ENCODE data around the gene METTL13. TPM values are rescaled to one million over a fixed set of nuclear protein-coding genes. Genes with fewer than 3 reads are reported as not detected.

METTL13 gene
- total and polyA plus RNA-seq, 2 of the 4 experiments (the other 2 are of a cell fraction) = 25.1 to 26.3 TPM

GRCh38 chr1:171753182-171753581 lies 28.3 kb upstream of the METTL13 start:
- BruUV-seq (replicated peaks) = no TSS peak
- Histone ChIP-seq H4K91ac (ENCODE audit: insufficient read depth, low read depth, low read length) (no peak overlapping the region; the same call in 1 of the 2 replicates), H2AFZ (replicated peaks; ENCODE audit: low read length, poor library complexity) (no peak overlapping the region), H4K8ac (ENCODE audit: low read depth in 2 of 2, low read length in 2 of 2) (peak overlapping the region in 1 of 2 experiments; percentile 27; a peak in 2 of 4 replicates), H3K27ac (ENCODE audit: insufficient read depth, low read length) (peak overlapping the region; percentile 72; the same call in 1 of the 2 replicates), H2BK15ac (ENCODE audit: low read depth, low read length) (0 out of 3 replicates have a peak overlapping the region, but pooled peaks have one; percentile 67), H3K23ac (ENCODE audit: low read depth, low read length) (no peak overlapping the region), H4K20me1 (ENCODE audit: insufficient read depth, low read length) (no peaks in the 10 kb centered on the region), H3K9me1 (ENCODE audit: insufficient read depth, low read length) (peaks cover 8% of the 10 kb centered on the region), H3K4ac (ENCODE audit: low read depth, low read length) (peak overlapping the region; percentile 64; the same call in 1 of the 2 replicates), H2BK20ac (ENCODE audit: low read depth, low read length) (0 out of 2 replicates have a peak overlapping the region, but pooled peaks have one; percentile 50), H3K79me1 (ENCODE audit: low read depth in 1 of 2, low read length in 2 of 2) (no peaks in the 10 kb centered on the region), H4K5ac (ENCODE audit: low read depth, low read length) (peak overlapping the region; percentile 58; the same call in 1 of the 2 replicates), H3K18ac (ENCODE audit: low read depth, low read length) (peak overlapping the region; percentile 65), H3K36me3 (ENCODE audit: control insufficient read depth, insufficient read depth, low read length) (no peaks in the 10 kb centered on the region), H3K27me3 (ENCODE audit: control insufficient read depth, insufficient read depth, low read length) (no peaks in the 10 kb centered on the region), H3K9me3 (ENCODE audit: control insufficient read depth, insufficient read depth, low read length) (peaks cover 8% of the 10 kb centered on the region), H3K4me2 (ENCODE audit: low read depth, low read length) (no peak overlapping the region), H3K9ac (ENCODE audit: low read depth, low read length) (no peak overlapping the region), H2AK9ac (replicated peaks; ENCODE audit: low read depth, low read length, poor library complexity) (no peak overlapping the region), H2AK5ac (ENCODE audit: low read depth, low read length) (no peak overlapping the region), H3K56ac (ENCODE audit: extremely low read depth, insufficient read depth, low read length) (no peak overlapping the region), H3K4me1 (ENCODE audit: control insufficient read depth, insufficient read depth, low read length) (peaks cover 13% of the 10 kb centered on the region), H3K14ac (replicated peaks; ENCODE audit: low read depth, low read length) (no peak overlapping the region), H3K4me3 (ENCODE audit: insufficient read depth, low read depth, low read length) (no peak overlapping the region), H2BK120ac (ENCODE audit: low read depth, low read length) (peak overlapping the region; percentile 22; the same call in 1 of the 2 replicates), H2BK5ac (ENCODE audit: low read depth, low read length, poor library complexity, severe bottlenecking) (peak overlapping the region; percentile 96)
- TF ChIP-seq NFE2L2 (IDR thresholded peaks at IDR 0.05; ENCODE audit: low read depth, low read length) (no peak), SMC3 (IDR thresholded peaks at IDR 0.05; ENCODE audit: low read depth, low read length) (no peak), RAD21 (IDR thresholded peaks at IDR 0.05; ENCODE audit: low read length) (no peak), CTCF (conservative IDR thresholded peaks at IDR 0.05; ENCODE audit: low read depth, low read length) (no peak), ELK1 (IDR thresholded peaks at IDR 0.05; ENCODE audit: borderline replicate concordance, low read depth, low read length) (no peak), FOS (IDR thresholded peaks at IDR 0.05; ENCODE audit: low read depth, low read length) (no peak), MAFK (IDR thresholded peaks at IDR 0.05; ENCODE audit: low read depth, low read length) (no peak), RCOR1 (IDR thresholded peaks at IDR 0.05; ENCODE audit: insufficient replicate concordance, low read length) (no peak), CEBPB (IDR thresholded peaks at IDR 0.05; ENCODE audit: low read depth, low read length) (no peak), MAZ (IDR thresholded peaks at IDR 0.05; ENCODE audit: borderline replicate concordance, low read depth, low read length) (no peak), CHD1 (IDR thresholded peaks at IDR 0.05; ENCODE audit: low read depth, low read length) (no peak), USF2 (IDR thresholded peaks at IDR 0.05; ENCODE audit: low read depth, low read length) (no peak), POLR2A (IDR thresholded peaks at IDR 0.05; ENCODE audit: low read depth, low read length) (no peak), RFX5 (IDR thresholded peaks at IDR 0.05; ENCODE audit: low read depth, low read length) (no peak)
- intact Hi-C loops (cut with micrococcal nuclease) (no loop called here), dilution Hi-C loops (cut with HindIII; ENCODE audit: low sequenced_read_pairs, unreplicated experiment) (no loop called here), in situ Hi-C loops (cut with MboI; ENCODE audit: low sequenced_read_pairs) (no loop called here)
- CTCF ChIA-PET = no interaction called here
- 83% methylated on average over 1 of the region's 2 CpGs; no CpG with 5 or more reads in 1 of the 2 experiments for WGBS, 2 experiments (ENCODE audit: extremely low coverage in 2 of 2, insufficient read length in 1 of 2)
- ATAC-seq (ENCODE audit: low read depth) (no peak), DNase-seq (no peak)
- POLR2A ChIA-PET (ENCODE audit: unreplicated experiment) = interaction anchor here (1.7 kb wide), 1 partner anchor 10 kb away, joined by 16 read pairs; no protein-coding TSS in a partner anchor
